ENCODE results near the gene ISX. TPM values are rescaled to one million over a fixed set of nuclear protein-coding genes. Genes with fewer than 3 reads are reported as not detected.

ISX gene
- total and polyA plus RNA-seq, 11 donors: not detected

GRCh38 chr22:35116269-35116668, 50.3 kb downstream of the ISX start:
- intact Hi-C loops (cut with DNase I): no loop called here
- no peak for DNase-seq
- H3K27me3 ChIP-seq: peaks cover 0 to 6% (median 0%) of the 10 kb centered on the region in 9 donors
- H3K4me1 ChIP-seq: no peaks in the 10 kb centered on the region
- H3K27ac ChIP-seq: no peak overlapping the region
- H3K36me3 ChIP-seq: no peaks in the 10 kb centered on the region
- WGBS, 4 donors: 76 to 86% (median 80%) methylated on average over 5 to 7 of the region's 7 CpGs
- H3K9me3 ChIP-seq: no peaks in the 10 kb centered on the region
- TF ChIP-seq, protein P1, sequence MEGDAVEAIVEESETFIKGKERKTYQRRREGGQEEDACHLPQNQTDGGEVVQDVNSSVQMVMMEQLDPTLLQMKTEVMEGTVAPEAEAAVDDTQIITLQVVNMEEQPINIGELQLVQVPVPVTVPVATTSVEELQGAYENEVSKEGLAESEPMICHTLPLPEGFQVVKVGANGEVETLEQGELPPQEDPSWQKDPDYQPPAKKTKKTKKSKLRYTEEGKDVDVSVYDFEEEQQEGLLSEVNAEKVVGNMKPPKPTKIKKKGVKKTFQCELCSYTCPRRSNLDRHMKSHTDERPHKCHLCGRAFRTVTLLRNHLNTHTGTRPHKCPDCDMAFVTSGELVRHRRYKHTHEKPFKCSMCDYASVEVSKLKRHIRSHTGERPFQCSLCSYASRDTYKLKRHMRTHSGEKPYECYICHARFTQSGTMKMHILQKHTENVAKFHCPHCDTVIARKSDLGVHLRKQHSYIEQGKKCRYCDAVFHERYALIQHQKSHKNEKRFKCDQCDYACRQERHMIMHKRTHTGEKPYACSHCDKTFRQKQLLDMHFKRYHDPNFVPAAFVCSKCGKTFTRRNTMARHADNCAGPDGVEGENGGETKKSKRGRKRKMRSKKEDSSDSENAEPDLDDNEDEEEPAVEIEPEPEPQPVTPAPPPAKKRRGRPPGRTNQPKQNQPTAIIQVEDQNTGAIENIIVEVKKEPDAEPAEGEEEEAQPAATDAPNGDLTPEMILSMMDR (IDR thresholded peaks at IDR 0.05): no peak
- TF ChIP-seq POLR2A (IDR thresholded peaks at IDR 0.05): no peak
- no peak for ATAC-seq
- no peak overlapping the region for H3K4me3 ChIP-seq

- Histone ChIP-seq H3K9me3 (no peaks in the 10 kb centered on the region), H3K4me3 (no peak overlapping the region), H3K27me3 (peaks cover 0 to 6% (median 0%) of the 10 kb centered on the region in 9 donors), H3K36me3 (no peaks in the 10 kb centered on the region), H3K27ac (no peak overlapping the region), H3K4me1 (no peaks in the 10 kb centered on the region)
- intact Hi-C loops (cut with DNase I): no loop called here
- ATAC-seq (no peak), DNase-seq (no peak)
- TF ChIP-seq POLR2A (IDR thresholded peaks at IDR 0.05): no peak
- TF ChIP-seq, protein P1 (IDR thresholded peaks at IDR 0.05): no peak
- 66 to 88% (median 79%) methylated on average over 4 to 9 of the region's 9 CpGs for WGBS, 4 donors
Observed at GRCh38 chr22:35116817-35117216, 50.9 kb downstream of the ISX start.

- ATAC-seq (no peak), DNase-seq (no peak)
- peaks cover 0 to 5% (median 0%) of the 10 kb centered on the region in 9 donors for H3K27me3 ChIP-seq
- H3K9me3 ChIP-seq: no peaks in the 10 kb centered on the region
- no peak overlapping the region for H3K27ac ChIP-seq
- H3K36me3 ChIP-seq: no peaks in the 10 kb centered on the region
- intact Hi-C loops (cut with DNase I): no loop called here
- no peak overlapping the region for H3K4me3 ChIP-seq
- no peak for TF ChIP-seq POLR2A (IDR thresholded peaks at IDR 0.05)
- TF ChIP-seq, protein P1 (IDR thresholded peaks at IDR 0.05): no peak
- no peaks in the 10 kb centered on the region for H3K4me1 ChIP-seq
Observed at GRCh38 chr22:35119494-35119893, 53.5 kb downstream of the ISX start.

DNA sequence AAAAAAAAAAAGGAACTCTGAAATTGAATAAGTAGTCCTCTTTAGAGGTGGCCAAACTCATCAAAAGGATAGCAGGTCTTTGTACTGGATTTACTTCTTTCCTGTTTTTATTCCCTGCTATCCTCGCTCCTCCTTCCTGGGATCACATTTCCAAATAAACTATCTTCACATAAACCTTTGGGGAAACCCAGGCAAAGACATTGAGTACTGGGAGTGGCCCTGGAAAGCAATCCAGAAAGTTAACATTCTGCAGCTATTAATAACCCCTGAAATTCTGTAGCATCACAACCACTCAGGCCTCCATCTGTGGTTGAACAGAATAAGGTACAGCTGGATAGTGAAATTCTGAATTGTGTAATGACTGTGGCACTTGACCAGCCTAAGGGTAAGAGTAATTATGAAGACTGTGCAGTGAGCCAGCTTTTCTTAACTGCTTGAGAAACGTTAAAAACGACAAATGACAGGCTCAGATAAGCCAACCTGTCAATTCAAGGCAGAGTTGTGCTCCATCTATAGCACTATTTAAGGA, 58.8 kb downstream of the ISX start:
- no peak overlapping the region for H3K27ac ChIP-seq
- TF ChIP-seq, protein P1 (IDR thresholded peaks at IDR 0.05): no peak
- no peak for TF ChIP-seq POLR2A (IDR thresholded peaks at IDR 0.05)
- ATAC-seq (peak in 1 of 4 donors; percentile 60), DNase-seq (no peak)
- no peaks in the 10 kb centered on the region for H3K9me3 ChIP-seq
- 40 to 61% (median 51%) methylated on average over 3 of the region's 3 CpGs for WGBS, 4 donors
- no peak overlapping the region for H3K4me3 ChIP-seq
- intact Hi-C loops (cut with DNase I): no loop called here
- H3K36me3 ChIP-seq: no peaks in the 10 kb centered on the region
- no peaks in the 10 kb centered on the region for H3K4me1 ChIP-seq
- peaks cover 0 to 16% (median 0%) of the 10 kb centered on the region in 9 donors for H3K27me3 ChIP-seq
